Measurements from ENCODE around the gene TTC3.

DNA sequence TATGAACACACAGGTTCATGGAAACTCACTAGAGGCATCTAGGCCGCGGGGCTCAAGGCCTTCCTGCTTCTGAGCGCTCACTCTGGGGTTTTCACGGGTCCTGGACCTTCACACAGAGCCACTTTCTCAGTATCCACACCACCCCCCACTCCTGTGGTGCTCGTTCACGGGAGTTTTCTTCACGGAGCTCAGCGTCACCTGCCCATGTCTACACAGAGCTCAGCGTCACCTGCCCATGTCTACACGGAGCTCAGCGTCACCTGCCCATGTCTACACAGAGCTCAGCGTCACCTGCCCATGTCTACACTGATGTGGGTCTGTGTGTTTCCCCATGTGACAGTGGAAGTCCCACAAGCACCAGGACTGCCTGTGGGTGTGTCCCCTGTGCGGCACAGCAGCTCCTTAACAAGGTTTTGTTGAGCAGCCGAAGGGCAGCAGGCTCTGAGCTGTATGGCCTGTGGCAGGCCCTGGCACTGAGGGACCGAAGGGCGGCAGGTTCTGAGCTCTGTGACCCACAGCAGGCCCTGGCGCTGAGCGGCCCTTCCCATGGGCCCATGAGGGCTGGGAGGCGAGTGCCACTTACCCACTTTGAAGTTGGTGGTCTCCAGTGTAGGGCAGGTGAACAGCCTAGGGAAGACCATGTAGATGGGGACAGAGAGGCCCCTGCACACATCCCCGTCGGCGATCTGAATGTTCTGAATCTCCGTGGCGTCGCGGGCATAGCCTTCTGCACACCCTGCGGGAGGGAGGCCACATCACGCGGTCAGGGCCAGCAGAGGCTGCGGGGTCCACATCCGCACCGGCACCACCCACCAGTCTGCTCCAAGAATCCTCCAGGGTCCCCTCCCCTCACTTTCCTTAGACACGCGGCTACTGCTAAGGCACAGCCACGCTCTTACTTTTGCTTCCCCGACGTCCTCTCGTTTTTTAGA, 154.3 kb downstream of the TTC3 start:
- TF ChIP-seq ZSCAN29 (CRISPR knock-in tag; conservative IDR thresholded peaks at IDR 0.05), result no peak
- no peak for TF ChIP-seq ATF7 (IDR thresholded peaks at IDR 0.05)
- TF ChIP-seq ATF7 (CRISPR knock-in tag; IDR thresholded peaks at IDR 0.05), result no peak

All from HepG2 (cell line).